ENCODE results near the gene TAOK1.

The TAOK1 gene

DNA sequence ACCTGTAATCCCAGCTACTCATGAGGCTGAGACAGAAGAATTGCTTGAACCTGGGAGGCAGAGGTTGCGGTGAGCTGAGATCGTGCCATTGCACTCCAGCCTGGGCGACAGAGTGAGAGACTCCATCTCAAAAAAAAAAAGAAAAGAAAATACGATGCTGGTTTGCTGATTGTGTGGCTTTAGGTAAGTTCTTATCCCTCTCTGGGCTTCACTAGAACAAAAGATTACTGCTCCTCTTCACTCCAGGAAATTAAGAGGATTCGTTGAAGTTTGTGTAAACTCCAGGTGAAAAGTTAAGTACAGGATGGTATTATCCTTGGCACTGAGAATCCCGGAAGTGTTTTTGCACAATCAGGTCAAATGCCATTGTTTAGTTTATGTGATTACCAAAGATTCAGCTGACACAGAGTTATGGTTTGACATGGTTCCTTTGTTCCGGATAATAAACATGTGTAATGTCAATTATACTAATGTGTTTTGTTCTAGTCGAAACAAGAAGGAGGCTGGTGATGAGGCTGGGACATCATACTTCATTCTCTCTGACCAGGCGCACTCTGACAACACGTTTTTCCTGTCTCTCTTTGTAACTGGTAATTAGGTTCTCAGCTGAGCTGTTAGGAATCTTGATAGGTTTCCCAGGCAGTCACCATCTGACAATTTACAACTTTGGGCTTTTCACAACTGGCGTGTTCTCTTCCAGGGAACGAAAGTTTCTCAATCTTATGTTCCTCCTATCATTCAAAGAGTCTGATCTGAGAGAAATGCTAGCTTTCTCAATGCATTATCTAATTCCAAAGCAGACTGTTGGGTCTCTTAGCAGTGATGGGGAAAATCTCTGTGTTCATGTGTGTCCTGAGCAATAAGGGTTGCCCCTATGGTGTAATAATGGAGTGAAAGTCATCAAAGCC is 10.8 kb upstream of the TAOK1 start (continued):
- TF ChIP-seq, protein P1, sequence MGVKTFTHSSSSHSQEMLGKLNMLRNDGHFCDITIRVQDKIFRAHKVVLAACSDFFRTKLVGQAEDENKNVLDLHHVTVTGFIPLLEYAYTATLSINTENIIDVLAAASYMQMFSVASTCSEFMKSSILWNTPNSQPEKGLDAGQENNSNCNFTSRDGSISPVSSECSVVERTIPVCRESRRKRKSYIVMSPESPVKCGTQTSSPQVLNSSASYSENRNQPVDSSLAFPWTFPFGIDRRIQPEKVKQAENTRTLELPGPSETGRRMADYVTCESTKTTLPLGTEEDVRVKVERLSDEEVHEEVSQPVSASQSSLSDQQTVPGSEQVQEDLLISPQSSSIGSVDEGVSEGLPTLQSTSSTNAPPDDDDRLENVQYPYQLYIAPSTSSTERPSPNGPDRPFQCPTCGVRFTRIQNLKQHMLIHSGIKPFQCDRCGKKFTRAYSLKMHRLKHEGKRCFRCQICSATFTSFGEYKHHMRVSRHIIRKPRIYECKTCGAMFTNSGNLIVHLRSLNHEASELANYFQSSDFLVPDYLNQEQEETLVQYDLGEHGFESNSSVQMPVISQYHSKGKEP (tag by site-specific recombination; IDR thresholded peaks at IDR 0.05) = no peak
- no peak for TF ChIP-seq ZNF707 (tag by site-specific recombination; IDR thresholded peaks at IDR 0.05)
- peak; percentile 54; the same call in 1 of the 2 replicates for TF ChIP-seq ZNF362 (tag by site-specific recombination; IDR thresholded peaks at IDR 0.05)
- no peak for TF ChIP-seq ZFP37 (tag by site-specific recombination; IDR thresholded peaks at IDR 0.05)
- TF ChIP-seq ZNF600 (tag by site-specific recombination; IDR thresholded peaks at IDR 0.05) = 0 out of 2 replicates have a peak, but pooled peaks have one; percentile 31
- no peak for TF ChIP-seq ZNF830 (tag by site-specific recombination; IDR thresholded peaks at IDR 0.05; ENCODE audit: low read depth)
- no peak for TF ChIP-seq ZNF529 (tag by site-specific recombination; IDR thresholded peaks at IDR 0.05; ENCODE audit: insufficient replicate concordance)
- TF ChIP-seq GLI2 (tag by site-specific recombination; IDR thresholded peaks at IDR 0.05; ENCODE audit: borderline replicate concordance, low read depth) = no peak
- no peak for TF ChIP-seq ZNF274 (IDR thresholded peaks at IDR 0.05; ENCODE audit: low read length)
- TF ChIP-seq ZNF274 (tag by site-specific recombination; IDR thresholded peaks at IDR 0.05; ENCODE audit: borderline replicate concordance) = no peak
- no peak for TF ChIP-seq ZNF214 (tag by site-specific recombination; IDR thresholded peaks at IDR 0.05; ENCODE audit: borderline replicate concordance)
- TF ChIP-seq ZNF560 (tag by site-specific recombination; IDR thresholded peaks at IDR 0.05; ENCODE audit: borderline replicate concordance) = no peak

DNA sequence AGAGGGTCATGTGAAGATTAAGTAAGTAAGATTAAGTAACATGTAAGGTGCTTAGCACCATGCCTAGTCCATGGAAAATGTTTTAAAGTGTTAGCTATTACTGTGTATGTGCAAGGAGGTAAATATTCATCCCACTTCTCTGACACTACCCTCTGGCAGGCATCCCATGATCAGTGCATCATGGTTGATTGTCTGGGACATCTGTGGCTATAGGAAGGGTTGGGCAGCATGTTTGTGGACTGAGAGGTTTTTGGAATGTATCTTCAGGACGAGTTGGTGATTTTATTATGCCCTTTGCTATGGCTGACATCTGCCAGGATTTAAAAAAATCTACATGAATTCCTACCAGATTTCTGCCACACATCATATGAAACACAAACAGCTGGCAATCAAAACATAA is 6.5 kb upstream of the TAOK1 start:
- no peaks in the 10 kb centered on the region for H3K9me3 ChIP-seq (ENCODE audit: control insufficient read depth, insufficient read depth, low read depth, low read length)
- 0 out of 2 replicates have a peak, but pooled peaks cover 3% of the 10 kb centered on the region for H3K4me1 ChIP-seq (ENCODE audit: control insufficient read depth, insufficient read depth, low read length)
- no peak overlapping the region for H3K27ac ChIP-seq (ENCODE audit: extremely low read depth, low read depth, low read length)
- POLR2A ChIA-PET = interaction anchor here (0.6 kb wide), 2 partner anchors 159 to 657 kb away, joined by 3 read pairs; no protein-coding TSS in a partner anchor
- CTCF ChIA-PET = interaction anchor here (0.7 to 3.9 kb wide), 4 partner anchors 10 to 430 kb away, joined by 3 to 48 read pairs (median 4); no protein-coding TSS in a partner anchor
- no peaks in the 10 kb centered on the region for H3K36me3 ChIP-seq (ENCODE audit: control insufficient read depth in 2 of 2, insufficient read depth in 1 of 2, low read length in 2 of 2)
- H3K4me3 ChIP-seq (ENCODE audit: low read depth, low read length) = no peak overlapping the region
- TF ChIP-seq, protein P2, sequence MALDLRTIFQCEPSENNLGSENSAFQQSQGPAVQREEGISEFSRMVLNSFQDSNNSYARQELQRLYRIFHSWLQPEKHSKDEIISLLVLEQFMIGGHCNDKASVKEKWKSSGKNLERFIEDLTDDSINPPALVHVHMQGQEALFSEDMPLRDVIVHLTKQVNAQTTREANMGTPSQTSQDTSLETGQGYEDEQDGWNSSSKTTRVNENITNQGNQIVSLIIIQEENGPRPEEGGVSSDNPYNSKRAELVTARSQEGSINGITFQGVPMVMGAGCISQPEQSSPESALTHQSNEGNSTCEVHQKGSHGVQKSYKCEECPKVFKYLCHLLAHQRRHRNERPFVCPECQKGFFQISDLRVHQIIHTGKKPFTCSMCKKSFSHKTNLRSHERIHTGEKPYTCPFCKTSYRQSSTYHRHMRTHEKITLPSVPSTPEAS (tag by site-specific recombination; IDR thresholded peaks at IDR 0.05) = no peak
- TF ChIP-seq ZBTB1 (tag by site-specific recombination; IDR thresholded peaks at IDR 0.05) (no peak), ZNF548 (tag by site-specific recombination; IDR thresholded peaks at IDR 0.05) (no peak), ZNF600 (tag by site-specific recombination; IDR thresholded peaks at IDR 0.05) (no peak), ZNF530 (tag by site-specific recombination; IDR thresholded peaks at IDR 0.05; ENCODE audit: low read depth) (no peak), ZNF776 (tag by site-specific recombination; IDR thresholded peaks at IDR 0.05; ENCODE audit: borderline replicate concordance) (no peak), ZNF394 (tag by site-specific recombination; IDR thresholded peaks at IDR 0.05; ENCODE audit: borderline replicate concordance) (no peak), ZNF48 (tag by site-specific recombination; IDR thresholded peaks at IDR 0.05) (no peak), ZNF501 (tag by site-specific recombination; IDR thresholded peaks at IDR 0.05) (no peak), ZNF366 (tag by site-specific recombination; conservative IDR thresholded peaks at IDR 0.05) (no peak), ZNF146 (tag by site-specific recombination; IDR thresholded peaks at IDR 0.05) (no peak), ZNF707 (tag by site-specific recombination; IDR thresholded peaks at IDR 0.05) (no peak), ZBTB17 (tag by site-specific recombination; IDR thresholded peaks at IDR 0.05) (no peak)
- TF ChIP-seq, protein P3, sequence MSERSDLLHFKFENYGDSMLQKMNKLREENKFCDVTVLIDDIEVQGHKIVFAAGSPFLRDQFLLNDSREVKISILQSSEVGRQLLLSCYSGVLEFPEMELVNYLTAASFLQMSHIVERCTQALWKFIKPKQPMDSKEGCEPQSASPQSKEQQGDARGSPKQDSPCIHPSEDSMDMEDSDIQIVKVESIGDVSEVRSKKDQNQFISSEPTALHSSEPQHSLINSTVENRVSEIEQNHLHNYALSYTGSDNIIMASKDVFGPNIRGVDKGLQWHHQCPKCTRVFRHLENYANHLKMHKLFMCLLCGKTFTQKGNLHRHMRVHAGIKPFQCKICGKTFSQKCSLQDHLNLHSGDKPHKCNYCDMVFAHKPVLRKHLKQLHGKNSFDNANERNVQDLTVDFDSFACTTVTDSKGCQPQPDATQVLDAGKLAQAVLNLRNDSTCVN (tag by site-specific recombination; optimal IDR thresholded peaks at IDR 0.05) = no peak

Measured in HEK293 (cell line).